OCI-LY1 (cell line): ENCODE results near the gene SIRT5.

Source experiments
- H2AFZ ChIP-seq: fragments of 200-600 bp; sonication (generic), shearing (Covaris generic); 2 replicates; pipeline ENCODE4 v1.6.0; 2014; ENCODE audit warnings: antibody characterized with exemption, mild to moderate bottlenecking, low read length
- H3F3A ChIP-seq: fragments of 200-600 bp; sonication (generic), shearing (Covaris generic); 2 replicates; pipeline ENCODE4 v1.6.0; 2014; ENCODE audit warnings: mild to moderate bottlenecking, antibody characterized with exemption, low read length, moderate library complexity; ENCODE audit not compliant: insufficient read depth
- H3K27ac ChIP-seq: fragments of 200-600 bp; sonication (generic); 2 replicates; pipeline ENCODE4 v1.5.1; 2014; ENCODE audit warnings: low read length, mixed run types, mild to moderate bottlenecking, low read depth; ENCODE audit not compliant: poor library complexity, severe bottlenecking
- H3K27me3 ChIP-seq: fragments of 200-600 bp; sonication (generic); 2 replicates; pipeline ENCODE4 v1.6.0; 2014; ENCODE audit warnings: antibody characterized with exemption, mild to moderate bottlenecking, low read length, moderate library complexity; ENCODE audit not compliant: insufficient read depth
- H3K36me3 ChIP-seq: fragments of 200-600 bp; sonication (generic); 2 replicates; pipeline ENCODE4 v1.6.1; 2014; ENCODE audit warnings: mild to moderate bottlenecking, antibody characterized with exemption, low read length, moderate library complexity, mixed read lengths; ENCODE audit not compliant: insufficient read depth
- H3K4me1 ChIP-seq: fragments of 200-600 bp; sonication (generic); 2 replicates; pipeline ENCODE4 v1.5.1; 2014; ENCODE audit warnings: mild to moderate bottlenecking, low read length, moderate library complexity; ENCODE audit not compliant: insufficient read depth, severe bottlenecking
- H3K4me2 ChIP-seq: fragments of 200-600 bp; sonication (generic), shearing (Covaris generic); 2 replicates; pipeline ENCODE4 v1.6.1; 2014; ENCODE audit warnings: low read length
- H3K4me3 ChIP-seq: fragments of 200-600 bp; sonication (generic); 2 replicates; pipeline ENCODE4 v1.5.1; 2014; ENCODE audit warnings: low read length, low read depth, mild to moderate bottlenecking, mixed read lengths; ENCODE audit not compliant: poor library complexity, severe bottlenecking
- H3K79me2 ChIP-seq: fragments of 200-600 bp; shearing (Covaris generic); 2 replicates; pipeline ENCODE4 v1.6.1; 2016; ENCODE audit warnings: mixed run types, low read length, mixed read lengths; ENCODE audit not compliant: insufficient read depth
- H3K9ac ChIP-seq: fragments of 200-600 bp; sonication (generic), shearing (Covaris generic); 2 replicates; pipeline ENCODE4 v1.6.1; 2014; ENCODE audit warnings: mild to moderate bottlenecking, low read length, mixed read lengths
- H3K9me2 ChIP-seq: fragments of 200-600 bp; sonication (generic), shearing (Covaris generic); 2 replicates; pipeline ENCODE4 v1.6.1; 2014; ENCODE audit warnings: low read depth, mild to moderate bottlenecking, low read length, mixed read lengths
- H3K9me3 ChIP-seq: fragments of 200-600 bp; shearing (Covaris generic); 2 replicates; pipeline ENCODE4 v1.6.1; 2014; ENCODE audit warnings: low read length, mixed read lengths
- H4K20me1 ChIP-seq: fragments of 200-600 bp; sonication (generic), shearing (Covaris generic); 2 replicates; pipeline ENCODE4 v1.6.0; 2016; ENCODE audit warnings: mild to moderate bottlenecking, low read length; ENCODE audit not compliant: insufficient read depth
- EZH2 ChIP-seq: fragments of 200-600 bp; sonication (generic), shearing (Covaris generic); IDR thresholded peaks from 2 replicates; pipeline ENCODE4 v1.8.0; 2017; ENCODE audit warnings: borderline replicate concordance, mixed run types, mild to moderate bottlenecking, antibody characterized with exemption, low read length, moderate library complexity, mixed read lengths
- TF ChIP-seq, protein P1 (sequence below): fragments of 200-600 bp; sonication (generic), shearing (Covaris generic); IDR thresholded peaks from 2 replicates; pipeline ENCODE4 v1.5.1; 2017; ENCODE audit warnings: mild to moderate bottlenecking, antibody characterized with exemption, low read length, moderate library complexity, mixed read lengths

SIRT5 gene

DNA sequence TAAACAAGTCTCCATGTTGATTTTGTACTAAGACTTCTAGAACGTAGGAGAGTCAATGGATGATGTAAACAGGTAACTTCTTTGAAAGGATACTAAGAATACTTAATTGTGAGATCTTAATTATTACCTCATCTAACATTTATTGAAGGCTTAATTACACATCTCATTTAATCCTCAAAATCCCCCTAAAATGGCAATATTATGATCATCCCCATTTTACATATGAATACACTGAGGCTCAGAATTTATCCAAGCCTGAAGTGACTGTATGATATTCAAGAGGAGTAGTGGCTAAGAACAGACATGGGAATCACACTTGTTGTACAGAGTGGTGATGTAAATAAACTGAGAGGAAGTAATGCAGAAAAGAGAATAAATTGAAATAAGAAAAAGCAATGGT, 63.6 kb downstream of the SIRT5 start:
- no peaks in the 10 kb centered on the region for H3F3A ChIP-seq
- no peak overlapping the region for H3K4me2 ChIP-seq
- peaks cover 70% of the 10 kb centered on the region for H3K36me3 ChIP-seq
- no peaks in the 10 kb centered on the region for H3K9me3 ChIP-seq
- H3K9me2 ChIP-seq: no peaks in the 10 kb centered on the region
- H3K79me2 ChIP-seq: no peaks in the 10 kb centered on the region
- no peak overlapping the region for H3K9ac ChIP-seq
- no peak overlapping the region for H2AFZ ChIP-seq
- no peak overlapping the region for H3K4me3 ChIP-seq
- H3K27ac ChIP-seq: no peak overlapping the region
- no peaks in the 10 kb centered on the region for H3K27me3 ChIP-seq
- no peaks in the 10 kb centered on the region for H3K4me1 ChIP-seq
- TF ChIP-seq, protein P1, sequence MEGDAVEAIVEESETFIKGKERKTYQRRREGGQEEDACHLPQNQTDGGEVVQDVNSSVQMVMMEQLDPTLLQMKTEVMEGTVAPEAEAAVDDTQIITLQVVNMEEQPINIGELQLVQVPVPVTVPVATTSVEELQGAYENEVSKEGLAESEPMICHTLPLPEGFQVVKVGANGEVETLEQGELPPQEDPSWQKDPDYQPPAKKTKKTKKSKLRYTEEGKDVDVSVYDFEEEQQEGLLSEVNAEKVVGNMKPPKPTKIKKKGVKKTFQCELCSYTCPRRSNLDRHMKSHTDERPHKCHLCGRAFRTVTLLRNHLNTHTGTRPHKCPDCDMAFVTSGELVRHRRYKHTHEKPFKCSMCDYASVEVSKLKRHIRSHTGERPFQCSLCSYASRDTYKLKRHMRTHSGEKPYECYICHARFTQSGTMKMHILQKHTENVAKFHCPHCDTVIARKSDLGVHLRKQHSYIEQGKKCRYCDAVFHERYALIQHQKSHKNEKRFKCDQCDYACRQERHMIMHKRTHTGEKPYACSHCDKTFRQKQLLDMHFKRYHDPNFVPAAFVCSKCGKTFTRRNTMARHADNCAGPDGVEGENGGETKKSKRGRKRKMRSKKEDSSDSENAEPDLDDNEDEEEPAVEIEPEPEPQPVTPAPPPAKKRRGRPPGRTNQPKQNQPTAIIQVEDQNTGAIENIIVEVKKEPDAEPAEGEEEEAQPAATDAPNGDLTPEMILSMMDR: no peak
- TF ChIP-seq EZH2: no peak
- H4K20me1 ChIP-seq: no peaks in the 10 kb centered on the region

DNA sequence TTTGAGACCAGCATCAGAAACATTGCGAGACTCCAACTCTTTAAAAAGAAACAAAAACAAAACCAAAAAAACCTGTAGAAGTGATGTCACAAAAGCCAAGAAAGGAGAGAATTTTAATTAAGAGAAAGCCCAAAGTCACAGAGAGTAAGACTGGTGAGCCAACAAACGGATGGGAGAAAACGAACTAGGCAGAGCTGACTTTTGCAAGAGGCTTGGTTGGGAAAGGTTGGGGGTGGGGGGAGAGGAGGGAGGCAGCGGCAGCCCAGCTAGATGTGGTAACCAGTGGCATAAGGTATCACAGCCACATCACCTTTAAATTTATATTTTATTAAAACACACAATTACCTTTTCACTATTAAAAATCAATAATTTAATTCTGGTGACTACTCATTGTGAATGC, 64.2 kb downstream of the SIRT5 start:
- H2AFZ ChIP-seq: no peak overlapping the region
- H3F3A ChIP-seq: no peaks in the 10 kb centered on the region
- H3K4me3 ChIP-seq: no peak overlapping the region
- H3K4me2 ChIP-seq: no peak overlapping the region
- no peaks in the 10 kb centered on the region for H4K20me1 ChIP-seq
- no peaks in the 10 kb centered on the region for H3K79me2 ChIP-seq
- H3K9ac ChIP-seq: no peak overlapping the region
- peaks cover 73% of the 10 kb centered on the region for H3K36me3 ChIP-seq
- no peak for TF ChIP-seq EZH2
- TF ChIP-seq, protein P1: no peak
- no peaks in the 10 kb centered on the region for H3K9me3 ChIP-seq
- no peak overlapping the region for H3K27ac ChIP-seq
- no peaks in the 10 kb centered on the region for H3K27me3 ChIP-seq
- no peaks in the 10 kb centered on the region for H3K9me2 ChIP-seq
- no peaks in the 10 kb centered on the region for H3K4me1 ChIP-seq

DNA sequence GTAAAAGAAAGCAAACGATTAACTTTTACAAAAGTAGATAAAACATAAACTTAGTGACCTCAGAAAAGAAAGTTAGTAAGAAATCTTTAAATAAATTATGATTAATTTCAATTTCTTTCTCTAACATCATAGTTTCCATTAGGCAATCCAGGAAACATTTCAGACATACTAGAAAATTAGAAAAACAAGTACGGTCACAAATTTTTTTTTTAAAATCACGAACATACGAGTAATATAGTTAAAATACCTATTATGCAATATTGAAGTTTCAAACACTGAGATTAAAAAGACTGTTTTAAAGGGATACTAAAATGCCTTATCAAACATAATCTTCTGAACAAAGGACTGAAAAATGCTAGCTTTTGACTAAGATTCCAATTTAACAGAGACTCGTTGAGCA, 66.9 kb downstream of the SIRT5 start:
- Histone ChIP-seq H4K20me1 (no peaks in the 10 kb centered on the region), H3K36me3 (peaks cover 75% of the 10 kb centered on the region), H3K9me3 (no peaks in the 10 kb centered on the region), H3K4me1 (no peaks in the 10 kb centered on the region), H3K9ac (no peak overlapping the region), H3K9me2 (no peaks in the 10 kb centered on the region), H3F3A (no peaks in the 10 kb centered on the region), H2AFZ (no peak overlapping the region), H3K27ac (no peak overlapping the region), H3K4me2 (no peak overlapping the region), H3K4me3 (no peak overlapping the region), H3K27me3 (no peaks in the 10 kb centered on the region), H3K79me2 (no peaks in the 10 kb centered on the region)
- no peak for TF ChIP-seq EZH2
- TF ChIP-seq, protein P1: no peak
